COLO829 (cell line): ENCODE results near the gene TTC33.

Experiments used
- DNase-seq: peaks from one replicate; pipeline ENCODE4 v3.0.0; 2012; ENCODE audit warnings: low spot score

TTC33 gene

DNA sequence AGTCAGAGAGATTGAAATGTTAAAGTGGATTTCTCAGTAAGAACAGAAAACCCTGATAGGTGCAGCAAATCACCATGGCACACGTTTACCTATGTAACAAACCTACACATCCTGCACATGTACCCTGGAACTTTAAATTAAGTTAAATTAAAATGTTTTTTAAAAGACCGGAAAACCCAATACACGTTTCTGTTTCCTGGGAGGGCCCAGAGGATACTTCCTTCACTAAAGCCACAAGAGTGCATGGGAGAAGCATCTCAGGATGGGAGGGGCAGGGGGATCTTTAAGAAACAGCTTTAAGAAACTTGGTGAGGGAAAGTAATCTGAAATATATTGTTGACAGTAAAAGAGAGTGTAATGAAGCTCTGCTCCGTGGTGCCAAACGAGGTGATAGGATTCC lies 240.8 kb downstream of the TTC33 start:
- no peak for DNase-seq

- no peak for DNase-seq
Observed at GRCh38 chr5:40511801-40512200, 244.0 kb downstream of the TTC33 start.

- DNase-seq = no peak
Observed at GRCh38 chr5:40507095-40507494, 248.7 kb downstream of the TTC33 start.

DNA sequence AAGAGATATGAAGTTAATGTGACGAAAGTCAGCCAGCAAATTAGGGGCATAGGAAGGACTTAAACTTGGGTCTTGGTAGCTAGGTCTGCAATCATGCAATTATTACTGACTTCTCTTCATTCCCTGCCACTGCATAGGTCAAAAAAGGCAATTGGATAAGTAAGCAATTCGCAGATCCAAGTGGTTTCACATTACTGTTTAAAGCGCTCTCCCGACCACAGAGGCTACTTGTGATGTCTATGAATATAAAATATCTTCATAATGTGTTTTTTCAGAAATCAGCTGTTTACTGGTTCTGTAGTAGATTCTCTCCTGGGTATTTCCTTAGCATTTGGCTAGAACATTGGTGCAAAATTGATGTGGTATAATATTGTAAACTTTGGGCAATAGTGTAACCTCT lies 250.7 kb downstream of the TTC33 start:
- no peak for DNase-seq

- DNase-seq = peak; percentile 32
Observed at GRCh38 chr5:40503439-40503838, 252.3 kb downstream of the TTC33 start.

- no peak for DNase-seq
Observed at GRCh38 chr5:40502736-40503135, 253.0 kb downstream of the TTC33 start.

DNA sequence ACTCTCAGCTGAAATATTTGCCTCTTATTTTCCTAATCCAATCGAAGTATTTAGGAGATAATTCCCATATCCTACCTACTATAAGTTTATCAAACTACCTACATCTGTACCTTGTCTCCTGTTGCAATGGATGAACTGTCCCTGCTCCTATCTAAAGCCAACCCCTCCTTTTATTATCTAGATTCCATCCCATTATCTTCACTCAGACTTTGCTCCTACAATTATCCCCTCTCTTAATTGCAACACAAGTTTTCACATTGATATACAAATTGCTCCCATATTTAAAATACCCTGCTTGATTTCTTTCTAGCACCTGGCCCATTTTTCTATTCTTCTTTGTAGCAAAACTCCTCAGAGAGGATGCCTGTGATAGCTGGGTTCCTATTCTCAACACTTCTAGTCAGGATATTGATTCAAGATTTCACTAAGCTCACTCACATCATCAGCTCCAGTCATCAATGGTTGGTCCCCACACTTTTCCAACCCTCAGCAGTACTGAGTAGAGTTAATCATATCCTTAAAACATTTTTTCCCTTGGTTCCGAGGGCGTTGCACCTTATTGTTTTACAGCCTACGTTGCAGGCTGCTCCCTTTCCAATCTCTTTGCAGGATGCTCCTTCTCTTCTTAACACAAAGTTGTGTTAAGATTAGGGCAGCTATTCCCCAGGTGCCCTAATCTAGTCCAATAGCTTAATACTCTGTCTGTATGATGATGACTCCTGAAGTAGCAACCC lies 253.9 kb downstream of the TTC33 start:
- no peak for DNase-seq

- DNase-seq = no peak
Observed at GRCh38 chr5:40499518-40500273, 256.1 kb downstream of the TTC33 start.

- no peak for DNase-seq
Observed at GRCh38 chr5:40499007-40499406, 256.8 kb downstream of the TTC33 start.

- peak; percentile 29 for DNase-seq
Observed at GRCh38 chr5:40497573-40497972, 258.2 kb downstream of the TTC33 start.

- DNase-seq = no peak
Observed at GRCh38 chr5:40495237-40495635, 260.5 kb downstream of the TTC33 start.

DNA sequence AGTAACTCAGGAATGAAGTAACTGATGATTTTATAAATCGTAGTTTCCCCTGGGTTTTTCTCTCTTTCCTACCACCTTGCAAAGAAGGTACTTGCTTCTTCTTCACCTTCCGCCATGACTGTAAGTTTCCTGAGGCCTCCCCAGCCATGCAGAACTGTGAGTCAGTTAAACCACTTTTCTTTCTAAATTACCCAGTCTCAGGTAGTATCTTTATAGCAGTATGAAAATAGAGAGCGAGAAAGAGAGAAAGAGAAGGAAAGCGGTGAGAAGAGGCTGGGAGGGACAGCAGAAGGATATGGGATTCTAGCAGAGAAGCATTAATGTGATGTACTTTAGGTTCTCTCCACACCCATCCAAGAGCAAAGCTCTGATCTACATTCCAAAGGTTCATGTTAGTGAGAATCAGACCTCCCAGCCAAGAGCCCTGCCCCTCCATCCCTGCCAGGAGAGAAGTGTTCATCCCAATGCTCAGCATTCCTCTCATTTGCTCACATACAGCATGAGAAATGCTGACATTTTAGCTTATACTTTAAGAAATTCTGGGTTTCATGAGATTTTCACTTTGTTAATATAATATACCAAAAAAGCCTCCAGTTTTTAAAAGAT lies 261.0 kb downstream of the TTC33 start:
- no peak for DNase-seq

DNA sequence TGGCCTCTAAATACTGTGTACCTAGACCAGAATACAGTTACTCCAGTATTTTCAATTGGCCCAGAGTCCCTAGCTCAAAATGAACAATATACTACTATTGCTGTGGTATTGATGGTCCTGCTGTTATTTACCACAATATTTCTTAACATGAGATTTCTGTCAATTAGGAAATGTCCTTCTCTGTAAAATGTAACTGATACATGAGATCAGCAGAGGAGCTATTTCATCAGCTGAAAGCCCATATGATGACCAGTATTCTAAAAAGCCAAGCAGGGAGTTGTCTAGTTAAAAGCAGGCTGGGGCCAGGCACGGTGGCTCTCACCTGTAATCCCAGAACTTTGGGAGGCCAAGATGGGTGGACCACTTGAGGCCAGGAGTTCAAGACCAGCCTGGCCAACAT lies 263.7 kb downstream of the TTC33 start:
- no peak for DNase-seq

DNA sequence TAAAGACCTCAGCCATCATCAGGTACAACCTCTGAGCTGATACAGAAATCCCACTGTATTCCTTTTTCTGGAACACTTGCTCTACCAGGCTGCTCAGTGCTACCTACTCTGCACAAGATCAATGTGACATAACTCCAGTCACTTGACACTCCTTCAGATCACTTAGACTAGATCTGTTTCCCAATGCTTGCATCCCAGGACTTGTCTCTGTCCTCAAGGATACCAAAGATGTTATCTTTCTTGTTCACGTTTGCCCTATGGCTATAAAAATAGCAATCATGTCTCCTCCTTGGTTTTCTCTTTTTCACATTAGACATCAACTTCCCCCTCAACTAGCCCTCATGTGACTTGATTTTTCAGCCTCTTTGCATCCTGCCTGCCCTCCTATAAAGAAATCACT lies 264.1 kb downstream of the TTC33 start:
- DNase-seq = no peak

GRCh38 chr5:40490464-40491111 lies 265.2 kb downstream of the TTC33 start:
- no peak for DNase-seq

- no peak for DNase-seq
Observed at GRCh38 chr5:40489421-40489820, 266.3 kb downstream of the TTC33 start.

GRCh38 chr5:40486437-40487275 lies 269.1 kb downstream of the TTC33 start:
- DNase-seq = no peak

DNA sequence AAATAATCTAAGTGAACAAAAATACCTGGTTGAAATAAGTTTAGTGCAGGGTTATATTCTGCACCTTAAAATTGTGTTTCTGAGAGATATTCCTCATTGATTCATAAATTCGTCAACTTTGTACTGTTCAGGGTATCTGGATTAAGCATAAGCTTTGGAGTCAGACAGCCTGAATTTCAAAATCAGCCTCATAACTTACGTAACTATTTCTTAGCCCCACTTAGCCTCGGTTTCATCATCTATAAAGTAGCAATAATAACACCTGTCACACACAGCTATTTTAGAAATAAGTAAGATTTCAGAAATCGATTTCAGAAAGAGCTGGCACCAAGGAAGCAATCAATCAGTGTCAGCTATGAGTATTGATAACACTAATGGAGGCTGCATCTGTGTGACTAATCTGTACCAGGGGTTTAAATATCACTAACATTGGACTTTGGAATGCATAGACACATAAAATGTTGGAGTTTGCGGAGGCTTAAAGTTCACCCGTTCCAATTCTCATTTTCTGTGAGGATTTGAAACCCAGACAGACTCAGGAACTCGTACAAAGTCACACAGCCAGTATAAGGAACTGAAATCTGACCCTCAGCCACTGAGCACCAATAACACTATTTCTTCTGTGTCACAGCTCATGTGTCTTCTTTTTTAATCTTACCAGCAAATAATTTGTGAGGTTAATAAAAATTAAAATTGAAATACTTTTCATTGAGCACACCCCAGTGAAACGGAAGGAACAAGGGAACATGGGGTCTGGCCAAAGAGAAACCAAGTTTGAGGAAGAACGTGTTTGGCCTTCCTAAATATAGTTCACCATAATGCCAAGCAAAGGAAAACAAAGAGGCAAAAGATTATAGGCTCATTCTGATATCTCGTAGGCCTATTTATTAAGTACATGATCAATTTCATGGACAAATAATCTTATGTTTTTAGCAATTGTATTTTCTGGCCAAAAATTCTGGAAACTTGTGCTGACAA lies 270.5 kb downstream of the TTC33 start:
- DNase-seq = no peak

DNA sequence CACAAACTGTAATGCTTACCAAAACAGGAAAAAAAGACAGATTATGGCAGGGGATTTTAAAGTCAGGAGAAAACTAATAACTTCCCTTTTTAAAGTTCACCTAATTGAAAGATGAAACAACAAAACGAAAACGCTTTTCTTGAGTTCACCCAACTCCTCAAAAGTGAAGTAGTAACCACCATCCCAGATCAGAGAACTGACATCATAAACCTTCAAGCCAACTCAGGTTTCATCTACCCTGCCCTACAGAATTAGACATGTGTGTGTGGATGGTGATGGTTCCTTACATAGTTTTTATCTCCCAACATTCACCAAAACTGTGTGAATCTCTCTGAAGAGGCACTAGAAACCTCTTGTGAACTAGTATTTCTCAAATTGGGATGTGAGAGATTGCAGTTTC lies 271.3 kb downstream of the TTC33 start:
- no peak for DNase-seq

DNA sequence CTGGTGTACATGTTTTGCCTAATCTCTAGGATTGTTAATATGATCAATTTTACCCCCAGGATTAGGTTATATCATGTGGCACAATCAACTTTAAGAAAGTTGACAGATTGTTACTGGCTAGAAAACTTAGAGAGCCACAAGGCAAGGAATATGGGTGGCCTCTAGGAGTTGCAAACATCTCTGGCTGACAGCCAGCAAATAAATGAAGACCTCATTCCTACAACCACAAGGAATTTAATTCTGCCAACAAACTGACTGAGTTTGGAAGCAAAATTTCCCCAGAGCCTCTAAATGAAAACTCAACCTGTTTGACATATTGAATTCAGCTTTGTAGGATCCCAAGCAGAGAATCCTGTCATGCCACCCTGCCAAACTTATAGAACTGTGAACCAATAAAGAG lies 272.4 kb downstream of the TTC33 start:
- DNase-seq = no peak

DNA sequence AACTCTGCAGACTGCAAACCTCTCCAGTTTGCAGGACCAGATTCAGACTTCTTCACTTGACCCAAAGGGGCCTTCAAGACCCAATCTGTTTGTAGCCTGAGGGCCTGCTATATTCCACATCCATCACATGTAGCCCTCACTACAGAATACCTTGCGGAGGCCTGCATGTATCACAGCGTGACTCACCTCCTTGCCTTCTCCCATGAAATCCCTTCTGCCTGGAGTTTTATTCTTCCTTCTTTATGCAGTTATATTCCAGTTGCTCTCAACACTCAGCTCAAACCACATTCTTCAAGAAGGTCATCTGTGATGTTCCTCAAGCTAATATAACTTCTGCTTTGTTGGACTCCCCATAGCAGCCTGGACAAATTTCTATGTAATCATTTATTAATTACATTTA lies 274.5 kb downstream of the TTC33 start:
- no peak for DNase-seq
